ENCODE measurements around the gene EXOC3. TPM values are rescaled to one million over a fixed set of nuclear protein-coding genes. Genes with fewer than 3 reads are reported as not detected.

The EXOC3 gene
- total RNA-seq, 1 donor from 2014 or later, result 64.6 TPM

GRCh38 chr5:421901-422300 lies 21.1 kb upstream of the EXOC3 start:
- DNase-seq (ENCODE audit: extremely low spot score, unreplicated experiment), result no peak
- Mint-ChIP-seq H3K27ac (no peak overlapping the region), H3K4me1 (ENCODE audit: unreplicated experiment) (peaks cover 19% of the 10 kb centered on the region), H3K9me3 (peaks cover 6% of the 10 kb centered on the region), H3K36me3 (no peaks in the 10 kb centered on the region), H3K27me3 (no peaks in the 10 kb centered on the region), H3K4me3 (no peak overlapping the region)
- no peak for TF ChIP-seq CTCF (conservative IDR thresholded peaks at IDR 0.05)

GRCh38 chr5:422323-423232 lies 20.4 kb upstream of the EXOC3 start:
- no peak for DNase-seq (ENCODE audit: extremely low spot score, unreplicated experiment)
- no peak overlapping the region for H3K4me3 Mint-ChIP-seq
- no peaks in the 10 kb centered on the region for H3K27me3 Mint-ChIP-seq
- no peaks in the 10 kb centered on the region for H3K36me3 Mint-ChIP-seq
- no peak for TF ChIP-seq CTCF (conservative IDR thresholded peaks at IDR 0.05)
- peaks cover 19% of the 10 kb centered on the region for H3K4me1 Mint-ChIP-seq (ENCODE audit: unreplicated experiment)
- H3K27ac Mint-ChIP-seq, result no peak overlapping the region
- H3K9me3 Mint-ChIP-seq, result peaks cover 6% of the 10 kb centered on the region

GRCh38 chr5:423233-423565 lies 19.8 kb upstream of the EXOC3 start:
- no peak overlapping the region for H3K4me3 Mint-ChIP-seq
- peaks cover 13% of the 10 kb centered on the region for H3K4me1 Mint-ChIP-seq (ENCODE audit: unreplicated experiment)
- H3K27ac Mint-ChIP-seq, result no peak overlapping the region
- peaks cover 6% of the 10 kb centered on the region for H3K9me3 Mint-ChIP-seq
- no peak for DNase-seq (ENCODE audit: extremely low spot score, unreplicated experiment)
- no peaks in the 10 kb centered on the region for H3K36me3 Mint-ChIP-seq
- TF ChIP-seq CTCF (conservative IDR thresholded peaks at IDR 0.05), result no peak
- no peaks in the 10 kb centered on the region for H3K27me3 Mint-ChIP-seq

GRCh38 chr5:423626-424261 lies 19.2 kb upstream of the EXOC3 start:
- Mint-ChIP-seq H3K4me1 (ENCODE audit: unreplicated experiment) (peaks cover 9% of the 10 kb centered on the region), H3K9me3 (peaks cover 6% of the 10 kb centered on the region), H3K4me3 (no peak overlapping the region), H3K36me3 (no peaks in the 10 kb centered on the region), H3K27me3 (no peaks in the 10 kb centered on the region), H3K27ac (no peak overlapping the region)
- TF ChIP-seq CTCF (conservative IDR thresholded peaks at IDR 0.05), result no peak
- no peak for DNase-seq (ENCODE audit: extremely low spot score, unreplicated experiment)

- no peak for DNase-seq (ENCODE audit: extremely low spot score, unreplicated experiment)
- no peak overlapping the region for H3K27ac Mint-ChIP-seq
Measured at GRCh38 chr5:424301-425110, 18.5 kb upstream of the EXOC3 start.

More at GRCh38 chr5:424301-425110, 18.5 kb upstream of the EXOC3 start:
- Mint-ChIP-seq H3K36me3 (no peaks in the 10 kb centered on the region), H3K4me1 (ENCODE audit: unreplicated experiment) (peaks cover 13% of the 10 kb centered on the region), H3K4me3 (no peak overlapping the region), H3K27me3 (no peaks in the 10 kb centered on the region), H3K9me3 (peaks cover 6% of the 10 kb centered on the region)
- TF ChIP-seq CTCF (conservative IDR thresholded peaks at IDR 0.05), result no peak
